Calu3 (cell line): ENCODE data around the gene KCNJ5. TPM values are rescaled to one million over a fixed set of nuclear protein-coding genes. Genes with fewer than 3 reads are reported as not detected.

ENCODE experiments used
- BruUV-seq: library from RNA; stranded (reverse); fragments of 400-500 nt; replicated peaks from 2 replicates; lab custom pipeline; 2021; lab: Mats Ljungman, UMichigan
- CTCF ChIA-PET: fragments of 300-600 bp; sonication (Branson Sonifier 250); formaldehyde crosslinking; loops from one replicate; lab custom pipeline; 2022; ENCODE audit warnings: antibody characterized with exemption; lab: Charles Lee
- DNase-seq: peaks from one replicate; pipeline ENCODE4 v3.0.0; 2022
- H3K27ac Mint-ChIP-seq: one replicate; pipeline ENCODE4 v1.8.0; 2022; ENCODE audit warnings: mixed read lengths; ENCODE audit not compliant: unreplicated experiment
- H3K27me3 Mint-ChIP-seq: one replicate; pipeline ENCODE4 v1.8.0; 2022; ENCODE audit warnings: mixed read lengths; ENCODE audit not compliant: unreplicated experiment
- H3K36me3 Mint-ChIP-seq: one replicate; pipeline ENCODE4 v1.8.0; 2022; ENCODE audit warnings: mild to moderate bottlenecking, moderate library complexity, mixed read lengths; ENCODE audit not compliant: insufficient read depth, unreplicated experiment
- H3K4me1 Mint-ChIP-seq: one replicate; pipeline ENCODE4 v1.8.0; 2022; ENCODE audit warnings: mild to moderate bottlenecking, low read depth, mixed read lengths; ENCODE audit not compliant: unreplicated experiment
- H3K4me3 Mint-ChIP-seq: one replicate; pipeline ENCODE4 v1.8.0; 2022; ENCODE audit warnings: mild to moderate bottlenecking, low read depth, moderate library complexity, mixed read lengths; ENCODE audit not compliant: unreplicated experiment
- H3K9me3 Mint-ChIP-seq: one replicate; pipeline ENCODE4 v1.8.0; 2022; ENCODE audit warnings: low read depth, mixed read lengths; ENCODE audit not compliant: unreplicated experiment
- intact Hi-C: fragments of 100-400 bp; cut with micrococcal nuclease; formaldehyde crosslinking; loops from one replicate; pipeline ENCODE4 v1.10.0; 2022; ENCODE audit not compliant: unreplicated experiment
- total RNA-seq: library from RNA; stranded (reverse); gene quantifications from 2 replicates; pipeline ENCODE4 v1.2.3, GENCODE V29; 2022
- TF ChIP-seq, protein P1 (sequence below): fragments of 200-600 bp; IDR thresholded peaks from one replicate; pipeline ENCODE4 v1.8.0; 2022; ENCODE audit warnings: antibody characterized with exemption; ENCODE audit not compliant: unreplicated experiment

KCNJ5 gene
- total RNA-seq, 1 experiment from 2014 or later: not detected

DNA sequence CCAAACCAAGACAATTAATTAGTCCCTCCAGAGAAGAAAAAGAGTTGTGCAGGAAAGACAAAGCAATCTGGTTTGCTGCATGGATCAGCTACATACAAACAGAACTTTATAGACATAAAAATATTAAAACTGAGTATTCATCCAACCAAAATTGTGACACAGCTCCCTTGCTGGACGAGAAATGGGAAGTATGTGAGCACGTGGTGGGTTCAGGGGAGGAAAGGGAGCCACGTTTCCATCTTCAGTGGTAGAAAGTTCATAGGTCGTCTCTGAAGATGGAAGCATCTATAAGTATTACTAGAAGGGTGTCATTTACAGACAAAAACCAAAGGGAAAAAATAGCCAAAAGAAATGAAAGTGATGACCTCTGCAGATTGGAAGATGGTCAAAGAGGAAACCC lies 7.1 kb upstream of the KCNJ5 start:
- Mint-ChIP-seq H3K27ac (no peak overlapping the region), H3K36me3 (no peaks in the 10 kb centered on the region), H3K9me3 (no peaks in the 10 kb centered on the region), H3K4me3 (no peak overlapping the region), H3K27me3 (peaks cover 45% of the 10 kb centered on the region), H3K4me1 (peaks cover 10% of the 10 kb centered on the region)
- TF ChIP-seq, protein P1, sequence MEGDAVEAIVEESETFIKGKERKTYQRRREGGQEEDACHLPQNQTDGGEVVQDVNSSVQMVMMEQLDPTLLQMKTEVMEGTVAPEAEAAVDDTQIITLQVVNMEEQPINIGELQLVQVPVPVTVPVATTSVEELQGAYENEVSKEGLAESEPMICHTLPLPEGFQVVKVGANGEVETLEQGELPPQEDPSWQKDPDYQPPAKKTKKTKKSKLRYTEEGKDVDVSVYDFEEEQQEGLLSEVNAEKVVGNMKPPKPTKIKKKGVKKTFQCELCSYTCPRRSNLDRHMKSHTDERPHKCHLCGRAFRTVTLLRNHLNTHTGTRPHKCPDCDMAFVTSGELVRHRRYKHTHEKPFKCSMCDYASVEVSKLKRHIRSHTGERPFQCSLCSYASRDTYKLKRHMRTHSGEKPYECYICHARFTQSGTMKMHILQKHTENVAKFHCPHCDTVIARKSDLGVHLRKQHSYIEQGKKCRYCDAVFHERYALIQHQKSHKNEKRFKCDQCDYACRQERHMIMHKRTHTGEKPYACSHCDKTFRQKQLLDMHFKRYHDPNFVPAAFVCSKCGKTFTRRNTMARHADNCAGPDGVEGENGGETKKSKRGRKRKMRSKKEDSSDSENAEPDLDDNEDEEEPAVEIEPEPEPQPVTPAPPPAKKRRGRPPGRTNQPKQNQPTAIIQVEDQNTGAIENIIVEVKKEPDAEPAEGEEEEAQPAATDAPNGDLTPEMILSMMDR: no peak
- CTCF ChIA-PET: interaction anchor here (1.0 to 2.4 kb wide), 6 partner anchors 22 to 480 kb away, joined by 3 to 30 read pairs (median 8); no protein-coding TSS in a partner anchor
- DNase-seq: no peak
- BruUV-seq: no TSS peak
- intact Hi-C loops: loop anchor here (1.0 to 10.0 kb wide), 2 partner anchors 72 to 451 kb away; no protein-coding TSS in a partner anchor

DNA sequence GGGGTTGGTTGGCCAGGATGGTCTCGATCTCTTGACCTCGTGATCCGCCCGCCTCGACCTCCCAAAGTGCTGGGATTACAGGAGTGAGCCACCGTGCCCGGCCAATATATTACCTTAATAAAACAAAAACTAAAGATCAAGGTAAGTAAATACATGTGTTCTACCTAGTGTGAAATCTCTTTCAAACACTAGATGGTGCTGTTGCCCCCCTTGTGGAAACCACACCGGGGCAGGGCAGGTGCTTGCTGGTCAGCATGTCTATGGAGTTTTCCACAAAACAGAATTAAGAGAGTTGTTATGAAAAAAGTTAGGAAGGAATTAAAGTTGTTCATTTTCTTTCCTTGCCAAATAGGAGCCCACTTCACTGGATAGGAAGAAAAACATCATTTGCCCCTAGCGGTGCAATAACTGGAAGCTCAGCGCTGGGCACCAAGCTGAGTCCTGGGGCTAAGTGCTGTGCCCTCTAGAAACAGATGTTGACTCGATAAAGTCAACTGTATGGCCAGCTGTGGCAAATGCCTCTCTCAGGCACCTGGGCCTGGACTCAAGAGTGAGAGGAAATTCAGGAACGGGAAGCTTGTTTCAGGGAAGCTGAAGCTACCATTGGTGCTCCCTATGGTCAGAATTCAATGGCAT lies 6.3 kb upstream of the KCNJ5 start:
- H3K27ac Mint-ChIP-seq: no peak overlapping the region
- no TSS peak for BruUV-seq
- no peaks in the 10 kb centered on the region for H3K9me3 Mint-ChIP-seq
- DNase-seq: peak; percentile 76
- TF ChIP-seq, protein P1: peak; percentile 56
- H3K27me3 Mint-ChIP-seq: peaks cover 45% of the 10 kb centered on the region
- CTCF ChIA-PET: interaction anchor here (1.0 to 2.4 kb wide), 6 partner anchors 21 to 479 kb away, joined by 3 to 30 read pairs (median 8); no protein-coding TSS in a partner anchor
- H3K4me1 Mint-ChIP-seq: peaks cover 10% of the 10 kb centered on the region
- no peaks in the 10 kb centered on the region for H3K36me3 Mint-ChIP-seq
- intact Hi-C loops: loop anchor here (1.0 to 10.0 kb wide), 2 partner anchors 71 to 450 kb away; no protein-coding TSS in a partner anchor
- no peak overlapping the region for H3K4me3 Mint-ChIP-seq

GRCh38 chr11:128886406-128887124 lies 4.6 kb upstream of the KCNJ5 start:
- Mint-ChIP-seq H3K36me3 (peaks cover 6% of the 10 kb centered on the region), H3K27ac (no peak overlapping the region), H3K4me3 (no peak overlapping the region), H3K4me1 (peaks cover 10% of the 10 kb centered on the region), H3K9me3 (no peaks in the 10 kb centered on the region), H3K27me3 (peaks cover 41% of the 10 kb centered on the region)
- intact Hi-C loops: loop anchor here (10.0 kb wide), 1 partner anchor 448 kb away; no protein-coding TSS in a partner anchor
- peak; percentile 51 for DNase-seq
- TF ChIP-seq, protein P1: no peak
- CTCF ChIA-PET: interaction anchor here (0.6 to 1.9 kb wide), 6 partner anchors 19 to 78 kb away, joined by 3 to 20 read pairs (median 4); no protein-coding TSS in a partner anchor
- no TSS peak for BruUV-seq

DNA sequence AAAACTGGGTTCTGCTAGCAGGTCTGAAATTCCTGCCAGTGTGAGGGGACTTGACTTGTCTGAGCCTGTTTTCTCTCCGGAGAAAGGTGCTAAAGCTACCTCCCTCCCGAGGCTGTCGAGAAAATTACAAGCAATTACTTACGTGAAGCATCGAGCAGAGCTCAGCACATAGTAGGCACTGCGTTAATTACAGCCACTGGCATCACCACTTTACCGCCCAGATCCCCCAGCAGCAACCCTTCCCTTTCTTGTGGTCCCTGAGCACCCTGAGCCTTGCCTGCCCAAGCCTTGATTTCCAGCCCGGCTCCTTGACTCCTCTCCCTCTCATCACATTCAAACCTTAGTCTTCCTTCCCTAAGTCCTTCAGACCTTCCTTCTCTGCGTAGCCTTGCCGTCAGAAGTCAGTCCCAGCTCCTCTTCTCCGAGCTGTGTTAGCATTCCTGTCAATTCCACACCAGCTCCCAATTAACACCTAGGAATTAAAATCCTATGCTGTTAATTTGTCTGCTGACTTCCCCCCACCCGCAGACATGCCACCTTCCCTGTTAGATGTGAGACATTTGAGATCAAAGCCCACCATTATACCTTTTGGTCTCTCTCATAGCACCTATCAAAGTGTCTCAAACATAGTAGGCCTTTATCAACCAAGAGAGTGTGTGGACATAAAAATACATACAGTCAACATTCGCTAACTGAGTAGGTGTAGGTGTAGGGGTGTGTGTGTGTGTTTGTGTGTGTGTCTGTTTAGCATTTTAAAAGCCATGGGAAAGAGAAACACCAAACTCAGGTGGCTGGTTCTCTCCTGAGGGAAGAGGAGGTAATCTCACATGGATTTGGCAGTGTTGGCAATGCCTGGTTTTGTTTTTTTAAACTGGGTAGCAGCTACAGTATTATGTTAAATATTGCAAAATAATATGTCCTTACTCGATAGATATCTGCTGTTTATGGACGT lies 2.8 kb upstream of the KCNJ5 start:
- H3K4me1 Mint-ChIP-seq: peaks cover 10% of the 10 kb centered on the region
- BruUV-seq: no TSS peak
- H3K27me3 Mint-ChIP-seq: peaks cover 23% of the 10 kb centered on the region
- H3K27ac Mint-ChIP-seq: no peak overlapping the region
- TF ChIP-seq, protein P1: no peak
- H3K4me3 Mint-ChIP-seq: no peak overlapping the region
- DNase-seq: no peak
- intact Hi-C loops: loop anchor here (10.0 kb wide), 1 partner anchor 446 kb away; no protein-coding TSS in a partner anchor
- no peaks in the 10 kb centered on the region for H3K9me3 Mint-ChIP-seq
- H3K36me3 Mint-ChIP-seq: peaks cover 6% of the 10 kb centered on the region
- CTCF ChIA-PET: no interaction called here
